Measurements from ENCODE around the gene CPXM1. TPM values are rescaled to one million over a fixed set of nuclear protein-coding genes. Genes with fewer than 3 reads are reported as not detected.

Gene CPXM1
- total RNA-seq, 1 donor from 2014 or later, result not detected

- peak; percentile 59 for DNase-seq (ENCODE audit: low spot score)
These were observed 49.8 kb downstream of the CPXM1 start for GRCh38 chr20:2750491-2751251.

GRCh38 chr20:2749951-2750490 lies 50.4 kb downstream of the CPXM1 start:
- DNase-seq (ENCODE audit: low spot score) (peak; percentile 41), ATAC-seq (no peak)

More at GRCh38 chr20:2750491-2751251, 49.8 kb downstream of the CPXM1 start:
- peak; percentile 53 for ATAC-seq

- no peak for ATAC-seq
- DNase-seq (ENCODE audit: low spot score), result peak; percentile 44
These were observed 51.0 kb downstream of the CPXM1 start for GRCh38 chr20:2749343-2749950.

- ATAC-seq (no peak), DNase-seq (ENCODE audit: low spot score) (peak; percentile 35)
These were observed 51.7 kb downstream of the CPXM1 start for GRCh38 chr20:2748551-2749342.

- peak; percentile 4 for DNase-seq (ENCODE audit: low spot score)
These were observed 52.7 kb downstream of the CPXM1 start for GRCh38 chr20:2747676-2748235.

GRCh38 chr20:2746636-2747265 lies 53.7 kb downstream of the CPXM1 start:
- DNase-seq (ENCODE audit: low spot score), result no peak
- ATAC-seq, result no peak

More at GRCh38 chr20:2747676-2748235, 52.7 kb downstream of the CPXM1 start:
- no peak for ATAC-seq

- ATAC-seq (no peak), DNase-seq (ENCODE audit: low spot score) (no peak)
These were observed 54.3 kb downstream of the CPXM1 start for GRCh38 chr20:2745936-2746635.

GRCh38 chr20:2745060-2745910 lies 55.1 kb downstream of the CPXM1 start:
- ATAC-seq (no peak), DNase-seq (ENCODE audit: low spot score) (no peak)

Other genes with a start within 250 kb of the CPXM1 start
- gene NOP56, start 148.0 kb downstream of the CPXM1 start, total RNA-seq, result 30.4 TPM
- 46.9 TPM for gene IDH3B, start 136.4 kb downstream of the CPXM1 start, total RNA-seq
- gene EBF4, start 107.8 kb downstream of the CPXM1 start, total RNA-seq, result 8.9 TPM
- gene C20orf141, start 14.4 kb upstream of the CPXM1 start, total RNA-seq, result not detected
- not detected for gene TMEM239, start 15.7 kb upstream of the CPXM1 start, total RNA-seq
- 21.4 TPM for gene PCED1A, start 40.0 kb upstream of the CPXM1 start, total RNA-seq
- 19.3 TPM for gene VPS16, start 40.1 kb upstream of the CPXM1 start, total RNA-seq
- gene PTPRA, start 72.9 kb upstream of the CPXM1 start, total RNA-seq, result 15.3 TPM
- 1.6 TPM for gene GNRH2, start 243.0 kb upstream of the CPXM1 start, total RNA-seq
- gene MRPS26, start 245.4 kb upstream of the CPXM1 start, total RNA-seq, result 48.3 TPM

Measured in left lobe of liver (tissue), 2 donors.